ENCODE results near the gene SLC12A3. TPM values are rescaled to one million over a fixed set of nuclear protein-coding genes. Genes with fewer than 3 reads are reported as not detected.

SLC12A3 gene
- total and polyA plus RNA-seq, 2 donors (not counting 1 experiment from before 2014, with no cell fraction given), result not detected

DNA sequence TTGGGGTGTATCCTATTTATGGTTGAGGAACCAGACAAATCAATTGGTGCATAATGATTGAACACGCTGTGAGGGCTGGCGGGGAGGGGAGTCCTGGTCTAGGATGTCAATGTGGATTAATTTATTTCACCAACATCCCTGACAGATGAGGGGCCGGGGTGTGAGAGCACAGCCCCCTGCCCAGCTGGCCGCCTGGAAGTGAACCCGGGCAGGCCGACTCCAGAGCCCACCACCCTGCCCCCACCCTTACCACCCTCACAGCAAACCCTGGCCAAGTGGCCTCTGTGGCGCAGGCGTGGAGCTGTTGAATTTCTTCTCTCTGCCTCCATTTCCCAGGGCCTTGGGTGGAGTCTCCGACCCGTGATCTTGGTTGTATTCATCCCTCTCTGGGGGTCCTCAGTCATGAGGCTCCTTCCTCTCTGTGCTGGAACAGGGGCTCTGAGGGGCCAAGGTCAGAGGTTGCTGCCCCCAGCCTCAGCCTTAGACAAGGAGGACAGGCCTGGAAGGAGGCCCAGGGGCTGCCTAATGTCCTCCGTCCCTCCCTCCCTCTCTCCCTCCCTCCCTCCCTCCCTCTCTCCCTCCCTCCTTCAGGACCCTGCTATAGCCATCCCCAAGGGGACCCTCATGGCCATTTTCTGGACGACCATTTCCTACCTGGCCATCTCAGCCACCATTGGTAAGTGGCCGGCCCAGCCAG is 12.6 kb downstream of the SLC12A3 start:
- Histone ChIP-seq H3K4me2 (ENCODE audit: extremely low read depth, insufficient read depth, low read length) (no peak overlapping the region), H4K20me1 (ENCODE audit: control insufficient read depth, extremely low read depth, insufficient read depth, low read length) (no peaks in the 10 kb centered on the region), H3K4me3 (replicated peaks in 1 of 4; ENCODE audit: control extremely low read depth in 1 of 4, insufficient read depth in 1 of 4, low read depth in 3 of 4, low read length in 4 of 4) (no peak overlapping the region), H3K27ac (ENCODE audit: insufficient read depth, low read length) (no peak overlapping the region), H3K79me2 (ENCODE audit: control insufficient read depth, insufficient read depth, low read length) (no peaks in the 10 kb centered on the region), H3K9me3 (ENCODE audit: control insufficient read depth, insufficient read depth, low read depth, low read length) (no peaks in the 10 kb centered on the region), H3K27me3 (ENCODE audit: control insufficient read depth, insufficient read depth, low read length) (no peaks in the 10 kb centered on the region), H3K4me1 (ENCODE audit: control insufficient read depth, extremely low read depth, insufficient read depth, low read length) (no peaks in the 10 kb centered on the region), H3K9ac (ENCODE audit: insufficient read depth, low read length) (no peak overlapping the region), H2AFZ (ENCODE audit: low read length) (no peak overlapping the region), H3K36me3 (ENCODE audit: control insufficient read depth, insufficient read depth, low read length) (no peaks in the 10 kb centered on the region)
- no peak for DNase-seq (ENCODE audit: low read depth in 2 of 2)
- TF ChIP-seq CTCF (conservative IDR thresholded peaks at IDR 0.05 in 1 of 2, IDR thresholded peaks at IDR 0.05 in 1 of 2; ENCODE audit: low read depth in 1 of 2, low read length in 2 of 2), result no peak
- no peak for TF ChIP-seq EZH2 (IDR thresholded peaks at IDR 0.05; ENCODE audit: low read length, missing control alignments)

GRCh38 chr16:56878282-56878854 is 13.4 kb downstream of the SLC12A3 start:
- Histone ChIP-seq H3K4me3 (replicated peaks in 1 of 4; ENCODE audit: control extremely low read depth in 1 of 4, insufficient read depth in 1 of 4, low read depth in 3 of 4, low read length in 4 of 4) (no peak overlapping the region), H3K27ac (ENCODE audit: insufficient read depth, low read length) (no peak overlapping the region), H3K9ac (ENCODE audit: insufficient read depth, low read length) (no peak overlapping the region), H2AFZ (ENCODE audit: low read length) (no peak overlapping the region), H3K79me2 (ENCODE audit: control insufficient read depth, insufficient read depth, low read length) (no peaks in the 10 kb centered on the region), H3K4me1 (ENCODE audit: control insufficient read depth, extremely low read depth, insufficient read depth, low read length) (no peaks in the 10 kb centered on the region), H4K20me1 (ENCODE audit: control insufficient read depth, extremely low read depth, insufficient read depth, low read length) (no peaks in the 10 kb centered on the region), H3K36me3 (ENCODE audit: control insufficient read depth, insufficient read depth, low read length) (no peaks in the 10 kb centered on the region), H3K4me2 (ENCODE audit: extremely low read depth, insufficient read depth, low read length) (no peak overlapping the region), H3K27me3 (ENCODE audit: control insufficient read depth, insufficient read depth, low read length) (no peaks in the 10 kb centered on the region), H3K9me3 (ENCODE audit: control insufficient read depth, insufficient read depth, low read depth, low read length) (no peaks in the 10 kb centered on the region)
- no peak for TF ChIP-seq CTCF (conservative IDR thresholded peaks at IDR 0.05 in 1 of 2, IDR thresholded peaks at IDR 0.05 in 1 of 2; ENCODE audit: low read depth in 1 of 2, low read length in 2 of 2)
- no peak for TF ChIP-seq EZH2 (IDR thresholded peaks at IDR 0.05; ENCODE audit: low read length, missing control alignments)
- DNase-seq (ENCODE audit: low read depth in 2 of 2), result no peak

GRCh38 chr16:56879276-56879675 is 14.3 kb downstream of the SLC12A3 start:
- Histone ChIP-seq H3K4me3 (replicated peaks in 1 of 4; ENCODE audit: control extremely low read depth in 1 of 4, insufficient read depth in 1 of 4, low read depth in 3 of 4, low read length in 4 of 4) (no peak overlapping the region), H3K79me2 (ENCODE audit: control insufficient read depth, insufficient read depth, low read length) (no peaks in the 10 kb centered on the region), H4K20me1 (ENCODE audit: control insufficient read depth, extremely low read depth, insufficient read depth, low read length) (no peaks in the 10 kb centered on the region), H3K4me1 (ENCODE audit: control insufficient read depth, extremely low read depth, insufficient read depth, low read length) (no peaks in the 10 kb centered on the region), H3K36me3 (ENCODE audit: control insufficient read depth, insufficient read depth, low read length) (no peaks in the 10 kb centered on the region), H2AFZ (ENCODE audit: low read length) (no peak overlapping the region), H3K27me3 (ENCODE audit: control insufficient read depth, insufficient read depth, low read length) (no peaks in the 10 kb centered on the region), H3K4me2 (ENCODE audit: extremely low read depth, insufficient read depth, low read length) (no peak overlapping the region), H3K9ac (ENCODE audit: insufficient read depth, low read length) (no peak overlapping the region), H3K27ac (ENCODE audit: insufficient read depth, low read length) (no peak overlapping the region), H3K9me3 (ENCODE audit: control insufficient read depth, insufficient read depth, low read depth, low read length) (no peaks in the 10 kb centered on the region)
- no peak for DNase-seq (ENCODE audit: low read depth in 2 of 2)
- TF ChIP-seq EZH2 (IDR thresholded peaks at IDR 0.05; ENCODE audit: low read length, missing control alignments) (no peak), CTCF (conservative IDR thresholded peaks at IDR 0.05 in 1 of 2, IDR thresholded peaks at IDR 0.05 in 1 of 2; ENCODE audit: low read depth in 1 of 2, low read length in 2 of 2) (no peak)

All from fibroblast of lung (primary cell).